Right atrium auricular region (tissue), 2 donors: ENCODE data around the gene DNAAF1. TPM values are rescaled to one million over a fixed set of nuclear protein-coding genes. Genes with fewer than 3 reads are reported as not detected.

Experiments used
- DNase-seq: peaks from one replicate; pipeline ENCODE4 v3.0.0-alpha.2; 2019; ENCODE audit warnings: low spot score
- H3K27ac ChIP-seq, 2 donors: fragments of 200-600 bp; sonication (generic); 1 replicate in 1 of 2; 2 replicates in 1 of 2; pipeline ENCODE4 v1.5.1; 2016 to 2019
- H3K27me3 ChIP-seq, 2 donors: fragments of 200-600 bp; sonication (generic); one replicate each; pipeline versions ENCODE4 v1.5.1 to v1.6.0; 2017 to 2019
- H3K36me3 ChIP-seq: fragments of 200-600 bp; sonication (generic); one replicate; pipeline ENCODE4 v1.5.1; 2016
- H3K4me1 ChIP-seq, 2 donors: fragments of 200-600 bp; sonication (generic); one replicate each; pipeline versions ENCODE4 v1.5.1 to v1.6.0; 2017 to 2019
- H3K4me3 ChIP-seq, 2 donors: fragments of 200-600 bp; sonication (generic); 1 replicate in 1 of 2; 2 replicates in 1 of 2; pipeline ENCODE4 v1.5.1; 2017 to 2019; ENCODE audit warnings: mild to moderate bottlenecking in 1 of 2, moderate library complexity in 1 of 2
- H3K9me3 ChIP-seq, 2 donors: fragments of 200-600 bp; sonication (generic); one replicate each; pipeline ENCODE4 v1.5.1; 2019
- total RNA-seq, 2 donors: library from RNA; depleted of rRNA; stranded (reverse); fragments of >200 nt; gene quantifications; one replicate each; pipeline ENCODE4 v1.1.0, GENCODE V29; 2016
- TF ChIP-seq, protein P1 (sequence below), 2 donors: fragments of 200-600 bp; sonication (generic); IDR thresholded peaks; one replicate each; pipeline ENCODE4 v1.5.1; 2019; ENCODE audit warnings: antibody characterized with exemption in 2 of 2

The DNAAF1 gene
- total RNA-seq, 2 donors from 2014 or later, result 1.8 TPM; not detected in 1

GRCh38 chr16:84119368-84119767, 25.7 kb upstream of the DNAAF1 start:
- no peak overlapping the region for H3K27ac ChIP-seq
- TF ChIP-seq, protein P1, sequence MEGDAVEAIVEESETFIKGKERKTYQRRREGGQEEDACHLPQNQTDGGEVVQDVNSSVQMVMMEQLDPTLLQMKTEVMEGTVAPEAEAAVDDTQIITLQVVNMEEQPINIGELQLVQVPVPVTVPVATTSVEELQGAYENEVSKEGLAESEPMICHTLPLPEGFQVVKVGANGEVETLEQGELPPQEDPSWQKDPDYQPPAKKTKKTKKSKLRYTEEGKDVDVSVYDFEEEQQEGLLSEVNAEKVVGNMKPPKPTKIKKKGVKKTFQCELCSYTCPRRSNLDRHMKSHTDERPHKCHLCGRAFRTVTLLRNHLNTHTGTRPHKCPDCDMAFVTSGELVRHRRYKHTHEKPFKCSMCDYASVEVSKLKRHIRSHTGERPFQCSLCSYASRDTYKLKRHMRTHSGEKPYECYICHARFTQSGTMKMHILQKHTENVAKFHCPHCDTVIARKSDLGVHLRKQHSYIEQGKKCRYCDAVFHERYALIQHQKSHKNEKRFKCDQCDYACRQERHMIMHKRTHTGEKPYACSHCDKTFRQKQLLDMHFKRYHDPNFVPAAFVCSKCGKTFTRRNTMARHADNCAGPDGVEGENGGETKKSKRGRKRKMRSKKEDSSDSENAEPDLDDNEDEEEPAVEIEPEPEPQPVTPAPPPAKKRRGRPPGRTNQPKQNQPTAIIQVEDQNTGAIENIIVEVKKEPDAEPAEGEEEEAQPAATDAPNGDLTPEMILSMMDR (IDR thresholded peaks at IDR 0.05), result no peak
- no peak for DNase-seq
- peaks cover 8% of the 10 kb centered on the region for H3K36me3 ChIP-seq
- no peaks in the 10 kb centered on the region for H3K9me3 ChIP-seq
- H3K4me3 ChIP-seq, result no peak overlapping the region
- no peaks in the 10 kb centered on the region for H3K27me3 ChIP-seq
- H3K4me1 ChIP-seq, result peaks cover 0 to 26% of the 10 kb centered on the region in 2 donors

DNA sequence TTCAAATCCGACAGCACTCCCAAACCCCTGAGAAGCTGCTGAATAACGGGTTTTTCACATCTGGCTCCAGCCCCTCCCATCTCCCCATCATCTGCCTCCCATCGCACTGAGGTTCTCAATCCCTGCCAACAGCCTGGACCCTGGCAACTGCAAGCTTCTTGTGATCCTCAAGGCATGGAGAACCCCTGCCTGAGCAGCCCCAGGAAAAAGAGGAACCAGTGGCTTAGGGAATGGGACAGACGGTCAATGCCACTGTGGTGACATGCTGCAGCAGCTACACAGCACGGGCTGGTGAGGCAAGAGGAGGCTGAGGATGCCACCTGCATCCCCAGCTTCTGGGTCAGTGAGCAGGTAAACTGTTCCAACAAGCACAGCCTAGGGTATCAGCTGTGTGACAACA, 25.1 kb upstream of the DNAAF1 start:
- H3K9me3 ChIP-seq, result no peaks in the 10 kb centered on the region
- peaks cover 9% of the 10 kb centered on the region for H3K36me3 ChIP-seq
- no peak overlapping the region for H3K4me3 ChIP-seq
- no peak overlapping the region for H3K27ac ChIP-seq
- H3K4me1 ChIP-seq, result peaks cover 0 to 19% of the 10 kb centered on the region in 2 donors
- TF ChIP-seq, protein P1 (IDR thresholded peaks at IDR 0.05), result no peak
- DNase-seq, result no peak
- no peaks in the 10 kb centered on the region for H3K27me3 ChIP-seq

DNA sequence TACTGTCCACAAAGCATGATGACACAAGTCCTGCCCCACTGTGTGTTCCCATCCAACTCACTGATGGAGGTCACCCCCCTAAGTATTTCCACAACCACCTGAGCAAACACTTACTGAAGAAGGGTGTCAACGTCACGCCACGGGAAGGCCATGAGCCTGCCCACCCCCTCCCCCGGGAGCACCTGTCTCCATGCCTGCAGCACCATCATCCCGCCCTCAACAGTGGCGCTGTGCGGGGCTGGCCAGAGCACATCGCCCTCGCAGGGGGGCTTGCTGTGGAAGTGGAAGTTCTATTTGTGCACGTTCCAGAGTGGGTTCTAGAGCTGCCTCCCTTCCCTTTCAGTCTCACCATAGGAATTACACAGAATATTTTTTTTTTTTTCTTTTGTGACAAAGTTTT, 24.1 kb upstream of the DNAAF1 start:
- Histone ChIP-seq H3K4me1 (peaks cover 0 to 10% of the 10 kb centered on the region in 2 donors), H3K9me3 (no peaks in the 10 kb centered on the region), H3K27ac (no peak overlapping the region), H3K27me3 (no peaks in the 10 kb centered on the region), H3K4me3 (no peak overlapping the region), H3K36me3 (peaks cover 9% of the 10 kb centered on the region)
- TF ChIP-seq, protein P1 (IDR thresholded peaks at IDR 0.05), result no peak
- no peak for DNase-seq

DNA sequence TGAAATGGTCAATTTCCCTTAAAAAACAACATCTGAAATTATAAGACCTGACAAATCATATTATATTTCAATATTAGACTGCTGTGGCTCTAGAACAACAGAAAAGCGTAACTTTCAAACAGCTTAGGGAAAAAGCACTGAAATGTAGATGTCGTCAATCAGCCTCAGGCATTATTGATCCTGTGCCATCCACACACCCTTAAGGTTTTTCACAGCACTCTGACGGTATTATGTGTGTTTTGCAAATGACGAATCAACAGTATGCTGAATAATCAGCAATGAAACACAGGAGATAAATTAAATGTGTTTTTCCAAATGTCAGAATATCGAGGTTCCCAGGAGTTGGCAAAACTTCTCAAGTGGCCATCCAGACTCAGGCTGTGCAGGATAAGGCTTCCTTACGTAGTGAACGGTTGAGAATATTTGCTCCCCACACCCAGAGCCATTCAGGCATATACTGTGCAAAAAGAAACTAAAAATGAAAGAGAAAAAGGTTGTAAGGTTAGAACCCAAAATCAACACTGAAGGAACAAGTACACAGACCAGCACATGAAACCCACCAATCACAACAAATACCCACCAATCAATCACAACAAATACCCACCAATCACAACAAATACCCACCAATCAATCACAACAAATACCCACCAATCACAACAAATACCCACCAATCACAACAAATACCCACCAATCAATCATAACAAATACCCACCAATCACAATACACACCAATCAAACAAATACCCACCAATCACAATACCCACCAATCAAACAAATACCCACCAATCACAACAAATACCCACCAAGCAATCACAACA, 20.6 kb upstream of the DNAAF1 start:
- DNase-seq, result no peak
- H3K4me3 ChIP-seq, result no peak overlapping the region
- no peak overlapping the region for H3K27ac ChIP-seq
- no peaks in the 10 kb centered on the region for H3K9me3 ChIP-seq
- TF ChIP-seq, protein P1 (IDR thresholded peaks at IDR 0.05), result no peak
- peaks cover 19% of the 10 kb centered on the region for H3K36me3 ChIP-seq
- no peaks in the 10 kb centered on the region for H3K27me3 ChIP-seq
- H3K4me1 ChIP-seq, result no peaks in the 10 kb centered on the region

DNA sequence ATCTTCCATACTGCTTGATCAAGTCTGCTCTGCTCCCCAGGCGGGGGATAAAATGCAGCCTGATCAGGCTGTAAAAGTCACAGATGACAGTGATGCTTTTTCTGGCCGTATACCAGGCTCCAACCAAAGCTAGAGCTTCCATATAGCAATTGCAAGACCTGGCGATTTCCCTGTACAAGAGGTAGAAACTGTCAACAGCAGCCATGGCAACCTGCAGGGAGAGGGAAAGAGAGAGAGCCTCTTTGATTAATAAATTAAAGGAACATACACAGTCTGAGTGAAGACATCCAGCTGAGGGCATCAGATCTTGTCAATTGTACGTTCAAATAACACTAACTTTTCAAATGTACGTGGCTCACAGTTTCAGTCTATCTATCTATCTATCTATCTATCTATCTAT, 14.0 kb upstream of the DNAAF1 start:
- no peak for DNase-seq
- TF ChIP-seq, protein P1 (IDR thresholded peaks at IDR 0.05), result no peak
- no peak overlapping the region for H3K27ac ChIP-seq
- no peaks in the 10 kb centered on the region for H3K9me3 ChIP-seq
- peaks cover 16% of the 10 kb centered on the region for H3K36me3 ChIP-seq
- H3K27me3 ChIP-seq, result no peaks in the 10 kb centered on the region
- H3K4me1 ChIP-seq, result no peaks in the 10 kb centered on the region
- H3K4me3 ChIP-seq, result no peak overlapping the region
